Embryonic facial prominence (tissue), 1 donor: ENCODE data around the gene A2ML1.
"Not testable (repeated sequence)": the region's sequence is repeated elsewhere in the genome, so short reads cannot be mapped to it uniquely, and the experiment has no call there.

ENCODE experiments used
- DNase-seq: peaks from one replicate; pipeline ENCODE4 v3.0.0-alpha.2; 2016; ENCODE audit errors: extremely low spot score

A2ML1 gene

GRCh38 chr12:8822298-8822697 lies at the start of gene A2ML1:
TSS of gene A2ML1 (plus strand) at chr12:8822621. CDS start at chr12:8822652, 31 bp downstream.
- no peak for DNase-seq

GRCh38 chr12:8773461-8773860 lies 49.0 kb upstream of the A2ML1 start:
- DNase-seq: no peak

- DNase-seq: no peak
Observed at GRCh38 chr12:8779281-8779680, 43.1 kb upstream of the A2ML1 start.

- DNase-seq: no peak
Observed at GRCh38 chr12:8779862-8780261, 42.6 kb upstream of the A2ML1 start.

GRCh38 chr12:8780389-8780788 lies 42.0 kb upstream of the A2ML1 start:
- no peak for DNase-seq

- DNase-seq: no peak
Observed at GRCh38 chr12:8781381-8782127, 40.9 kb upstream of the A2ML1 start.

GRCh38 chr12:8784290-8784888 lies 38.0 kb upstream of the A2ML1 start:
- DNase-seq: no peak

- DNase-seq: no peak
Observed at GRCh38 chr12:8785499-8785898, 36.9 kb upstream of the A2ML1 start.

GRCh38 chr12:8787206-8787605 lies 35.2 kb upstream of the A2ML1 start:
- DNase-seq: not testable (repeated sequence)

GRCh38 chr12:8788706-8789105 lies 33.7 kb upstream of the A2ML1 start:
- DNase-seq: not testable (repeated sequence)

GRCh38 chr12:8789341-8790013 lies 32.9 kb upstream of the A2ML1 start:
- DNase-seq: not testable (repeated sequence)

- DNase-seq: not testable (repeated sequence)
Observed at GRCh38 chr12:8793226-8793625, 29.2 kb upstream of the A2ML1 start.

- DNase-seq: not testable (repeated sequence)
Observed at GRCh38 chr12:8794611-8795010, 27.8 kb upstream of the A2ML1 start.

GRCh38 chr12:8796831-8797626 lies 25.4 kb upstream of the A2ML1 start:
- no peak for DNase-seq

- DNase-seq: not testable (repeated sequence)
Observed at GRCh38 chr12:8801213-8801612, 21.2 kb upstream of the A2ML1 start.

GRCh38 chr12:8804833-8805232 lies 17.6 kb upstream of the A2ML1 start:
- not testable (repeated sequence) for DNase-seq

GRCh38 chr12:8805487-8805886 lies 16.9 kb upstream of the A2ML1 start:
- DNase-seq: not testable (repeated sequence)

- DNase-seq: not testable (repeated sequence)
Observed at GRCh38 chr12:8807084-8807483, 15.3 kb upstream of the A2ML1 start.

- DNase-seq: not testable (repeated sequence)
Observed at GRCh38 chr12:8810112-8810511, 12.3 kb upstream of the A2ML1 start.

GRCh38 chr12:8813572-8814357 lies 8.7 kb upstream of the A2ML1 start:
- DNase-seq: no peak

GRCh38 chr12:8816448-8817050 lies 5.9 kb upstream of the A2ML1 start:
- DNase-seq: no peak
